ENCODE results near the gene KIF26A. TPM values are rescaled to one million over a fixed set of nuclear protein-coding genes. Genes with fewer than 3 reads are reported as not detected.

Gene KIF26A
- 68.2 and 72.1 TPM in 2 replicates for total RNA-seq (2014; rRNA removed; shearing (Covaris generic))

DNA sequence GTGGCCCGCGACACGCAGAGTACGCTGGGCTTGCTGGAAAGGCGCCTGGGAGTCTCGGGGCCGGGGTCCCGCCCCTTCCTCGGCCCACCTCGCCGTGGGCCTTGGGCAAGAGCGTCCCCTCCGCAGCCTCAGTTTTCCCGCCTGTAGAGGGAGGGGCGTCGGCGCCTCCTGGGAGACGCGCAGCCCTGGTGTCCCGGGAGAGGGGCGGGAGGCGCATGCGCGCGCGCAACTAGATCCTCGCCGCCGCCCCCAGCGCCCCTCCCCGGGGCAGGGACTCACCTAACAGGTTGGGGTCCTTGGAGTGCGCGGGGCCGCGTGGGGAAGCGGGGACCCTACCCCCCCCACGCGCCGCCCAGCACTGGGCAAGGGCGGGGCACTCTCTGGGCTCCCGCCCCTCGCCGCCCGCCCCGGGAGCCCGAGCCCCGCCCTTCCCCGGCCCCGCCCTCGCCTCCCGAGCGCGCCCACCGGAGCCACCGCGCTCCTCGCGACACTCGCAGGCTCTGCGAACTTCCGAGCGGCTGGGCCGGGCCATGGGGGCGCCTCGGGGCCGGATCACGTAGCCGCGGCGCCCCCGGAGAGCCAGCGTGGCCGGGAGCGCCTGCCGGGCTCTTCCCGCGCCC is at the start of gene KIF26A:
TSS of gene KIF26A (plus strand) at position 490 of the 620 bp plus-strand sequence. CDS start 136 bp downstream, outside the sequence.
- Histone ChIP-seq H3K27me3 (no peaks in the 10 kb centered on the region), H3K4me3 (peak within 1 kb of the TSS; percentile 79), H3K36me3 (0 out of 2 replicates have a peak, but pooled peaks cover 2% of the 10 kb centered on the region), H3K27ac (peak within 1 kb of the TSS; percentile 65), H3K9me3 (replicated peaks) (no peaks in the 10 kb centered on the region), H3K4me1 (peaks cover 13% of the 10 kb centered on the region; the same call in 1 of the 2 replicates)
- DNase-seq = peak; percentile 91 to 92

- DNase-seq = no peak
- no peaks in the 10 kb centered on the region for H3K27me3 ChIP-seq
These were observed 48.2 kb upstream of the KIF26A start for GRCh38 chr14:104090071-104090748.

GRCh38 chr14:104091061-104091926 is 47.1 kb upstream of the KIF26A start:
- peak overlapping the region; percentile 60; the same call in 1 of the 2 replicates for H3K27ac ChIP-seq
- peaks cover 42% of the 10 kb centered on the region for H3K4me1 ChIP-seq
- 0 out of 2 replicates have a peak, but pooled peaks cover 4% of the 10 kb centered on the region for H3K9me3 ChIP-seq (replicated peaks)
- peak overlapping the region; percentile 19 for H3K4me3 ChIP-seq
- DNase-seq = peak; percentile 83 to 85
- H3K36me3 ChIP-seq = no peaks in the 10 kb centered on the region
- no peaks in the 10 kb centered on the region for H3K27me3 ChIP-seq

More at GRCh38 chr14:104090071-104090748, 48.2 kb upstream of the KIF26A start:
- Histone ChIP-seq H3K27ac (no peak overlapping the region), H3K4me1 (peaks cover 42% of the 10 kb centered on the region), H3K9me3 (replicated peaks) (peaks cover 4% of the 10 kb centered on the region; the same call in 1 of the 2 replicates), H3K36me3 (no peaks in the 10 kb centered on the region), H3K4me3 (no peak overlapping the region)

GRCh38 chr14:104091927-104092771 is 46.2 kb upstream of the KIF26A start:
- DNase-seq = no peak
- H3K9me3 ChIP-seq (replicated peaks) = 0 out of 2 replicates have a peak, but pooled peaks cover 4% of the 10 kb centered on the region
- no peaks in the 10 kb centered on the region for H3K27me3 ChIP-seq
- peaks cover 39% of the 10 kb centered on the region for H3K4me1 ChIP-seq
- peak overlapping the region; percentile 19; the same call in 1 of the 2 replicates for H3K4me3 ChIP-seq
- H3K36me3 ChIP-seq = no peaks in the 10 kb centered on the region
- no peak overlapping the region; the same call in 1 of the 2 replicates for H3K27ac ChIP-seq

DNA sequence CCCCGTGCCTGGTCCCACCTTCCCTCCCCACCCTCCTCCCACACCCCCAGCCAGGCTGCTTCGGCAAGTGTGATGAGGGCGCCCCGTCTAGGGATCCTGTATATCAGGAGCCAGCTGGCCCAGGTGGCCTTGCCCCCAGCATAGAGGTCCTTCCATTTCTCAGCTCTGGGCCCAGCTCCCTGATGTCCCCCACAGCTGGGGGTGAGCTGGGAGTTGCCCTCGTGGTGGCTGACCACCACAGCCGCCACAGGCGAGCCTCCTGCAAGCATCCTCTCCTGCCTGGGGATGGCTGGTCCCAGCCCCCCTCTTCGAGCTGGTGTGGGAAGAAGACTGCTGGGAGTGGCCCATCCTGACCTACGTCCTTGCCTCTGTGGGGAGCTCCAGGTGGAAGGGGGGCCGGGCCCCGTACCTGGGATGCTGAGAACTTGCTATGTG is 45.4 kb upstream of the KIF26A start:
- no peak for DNase-seq
- H3K4me3 ChIP-seq = no peak overlapping the region
- no peaks in the 10 kb centered on the region for H3K36me3 ChIP-seq
- H3K27me3 ChIP-seq = no peaks in the 10 kb centered on the region
- peaks cover 31% of the 10 kb centered on the region for H3K4me1 ChIP-seq
- 0 out of 2 replicates have a peak, but pooled peaks cover 4% of the 10 kb centered on the region for H3K9me3 ChIP-seq (replicated peaks)
- no peak overlapping the region for H3K27ac ChIP-seq

DNA sequence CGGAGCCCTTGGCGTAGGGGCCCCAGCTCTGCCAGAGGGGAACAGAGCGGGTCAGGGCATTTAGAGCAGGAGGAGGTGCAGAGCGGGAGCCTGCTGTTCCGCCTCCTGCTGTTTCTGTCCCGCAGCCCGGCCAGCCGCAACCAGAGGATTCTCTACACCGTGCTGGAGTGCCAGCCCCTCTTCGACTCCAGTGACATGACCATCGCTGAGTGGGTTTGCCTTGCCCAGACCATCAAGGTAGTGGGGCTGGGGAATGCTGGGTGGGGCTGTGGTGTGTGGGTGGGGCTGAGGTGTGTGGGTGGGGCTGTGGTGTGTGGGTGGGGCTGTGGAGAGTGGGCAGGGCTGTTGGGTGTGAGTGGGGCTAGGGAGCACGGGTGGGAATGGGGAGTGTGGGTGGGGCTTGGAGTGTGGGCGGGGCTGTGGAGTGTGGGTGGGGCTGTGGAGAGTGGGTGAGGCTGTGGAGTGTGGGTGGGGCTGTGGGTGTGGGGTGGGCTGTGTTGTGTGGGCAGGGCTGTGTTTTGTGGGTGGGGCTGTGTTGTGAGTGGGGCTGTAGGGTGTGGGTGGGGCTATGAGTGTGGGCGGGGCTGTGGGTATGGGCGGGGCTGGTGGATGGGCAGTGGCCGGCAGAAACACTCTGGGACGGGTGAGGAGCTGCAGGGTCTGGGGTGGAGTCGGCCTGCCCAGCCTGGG is 44.9 kb upstream of the KIF26A start:
- H3K4me1 ChIP-seq = peaks cover 26% of the 10 kb centered on the region
- no peak overlapping the region for H3K27ac ChIP-seq
- H3K36me3 ChIP-seq = no peaks in the 10 kb centered on the region
- DNase-seq = peak in 1 of 2 experiments; percentile 40
- H3K4me3 ChIP-seq = no peak overlapping the region
- no peaks in the 10 kb centered on the region for H3K27me3 ChIP-seq
- H3K9me3 ChIP-seq (replicated peaks) = 0 out of 2 replicates have a peak, but pooled peaks cover 4% of the 10 kb centered on the region

DNA sequence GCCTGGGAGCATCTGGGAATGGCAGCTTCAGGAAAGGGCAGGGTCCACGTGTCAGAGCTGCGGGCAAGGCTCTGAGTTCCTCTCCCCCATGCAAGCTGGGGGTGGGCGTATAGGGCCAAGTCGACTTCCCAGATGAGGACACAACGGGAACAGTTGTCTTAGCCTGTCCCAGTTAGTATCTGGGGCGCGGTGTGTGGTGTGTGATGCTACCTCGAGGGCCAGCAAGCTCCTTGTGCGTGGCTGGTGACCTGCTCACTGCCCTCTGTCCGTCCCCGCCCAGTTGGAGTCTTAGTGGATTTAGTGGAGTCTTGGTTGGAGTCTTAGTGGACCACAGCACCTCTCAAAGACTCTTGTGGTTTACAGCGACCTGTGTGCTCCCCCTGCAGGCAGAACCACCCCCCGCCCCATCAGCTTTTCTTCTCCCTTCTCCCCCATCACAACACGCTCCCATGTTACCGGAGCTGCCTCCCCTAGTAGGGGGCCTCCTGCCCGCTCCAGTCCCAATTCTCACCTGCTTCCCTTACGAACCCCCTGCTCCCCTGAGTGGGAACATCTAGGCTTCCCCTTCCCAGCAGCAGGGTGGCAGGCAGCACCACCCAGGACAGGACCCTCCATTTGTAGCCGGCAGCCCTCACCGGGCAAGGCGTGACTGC is 44.2 kb upstream of the KIF26A start:
- H3K27ac ChIP-seq = no peak overlapping the region
- H3K4me3 ChIP-seq = no peak overlapping the region
- no peak for DNase-seq

GRCh38 chr14:104094709-104095425 is 43.5 kb upstream of the KIF26A start:
- Histone ChIP-seq H3K36me3 (no peaks in the 10 kb centered on the region), H3K4me1 (peaks cover 32% of the 10 kb centered on the region), H3K9me3 (replicated peaks) (0 out of 2 replicates have a peak, but pooled peaks cover 4% of the 10 kb centered on the region), H3K4me3 (no peak overlapping the region), H3K27me3 (no peaks in the 10 kb centered on the region), H3K27ac (no peak overlapping the region)
- DNase-seq = peak; percentile 62 to 78

More for the DNA sequence above, 44.2 kb upstream of the KIF26A start:
- Histone ChIP-seq H3K27me3 (no peaks in the 10 kb centered on the region), H3K9me3 (replicated peaks) (0 out of 2 replicates have a peak, but pooled peaks cover 4% of the 10 kb centered on the region), H3K4me1 (peaks cover 25% of the 10 kb centered on the region), H3K36me3 (no peaks in the 10 kb centered on the region)

DNA sequence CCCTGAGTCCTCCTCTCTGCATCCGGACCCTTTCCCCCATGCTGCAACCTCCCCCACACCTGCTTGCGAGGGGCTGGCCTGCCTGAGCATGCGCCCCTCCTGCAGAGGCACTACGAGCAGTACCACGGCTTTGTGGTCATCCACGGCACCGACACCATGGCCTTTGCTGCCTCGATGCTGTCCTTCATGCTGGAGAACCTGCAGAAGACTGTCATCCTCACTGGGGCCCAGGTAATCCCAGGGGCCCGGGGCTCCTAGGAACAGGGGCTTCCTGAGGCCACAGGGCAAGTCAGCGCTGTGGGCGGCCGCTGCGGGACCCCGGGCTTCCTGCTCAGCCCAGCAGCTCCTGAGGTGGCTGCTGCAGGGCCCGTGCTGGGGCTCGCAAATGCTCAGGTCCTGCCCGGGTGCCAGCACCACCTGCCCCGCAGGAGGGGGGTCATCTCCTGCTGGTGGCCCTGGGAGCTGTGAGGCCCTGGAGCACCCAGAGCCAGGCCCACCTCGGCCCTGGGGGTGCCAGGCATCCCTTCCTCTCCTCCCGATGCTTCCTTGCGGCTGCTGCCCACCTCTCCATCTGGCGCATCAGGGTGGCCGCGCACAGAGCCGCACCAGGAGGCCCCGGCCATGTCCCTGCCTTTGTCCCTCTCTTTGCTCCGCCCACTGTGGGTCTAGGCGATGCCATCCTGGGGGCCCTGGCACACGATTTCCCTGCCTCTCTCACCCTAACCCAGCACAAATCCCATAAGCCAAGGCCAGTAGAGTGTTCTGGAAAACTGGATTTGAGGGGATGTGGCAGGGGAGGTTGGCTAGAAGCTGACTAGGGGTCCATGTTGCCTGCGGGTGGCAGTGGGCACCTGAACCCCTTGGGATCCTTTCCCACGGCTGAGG is 42.7 kb upstream of the KIF26A start:
- DNase-seq = no peak
- H3K27me3 ChIP-seq = no peaks in the 10 kb centered on the region
- no peaks in the 10 kb centered on the region for H3K9me3 ChIP-seq (replicated peaks)

DNA sequence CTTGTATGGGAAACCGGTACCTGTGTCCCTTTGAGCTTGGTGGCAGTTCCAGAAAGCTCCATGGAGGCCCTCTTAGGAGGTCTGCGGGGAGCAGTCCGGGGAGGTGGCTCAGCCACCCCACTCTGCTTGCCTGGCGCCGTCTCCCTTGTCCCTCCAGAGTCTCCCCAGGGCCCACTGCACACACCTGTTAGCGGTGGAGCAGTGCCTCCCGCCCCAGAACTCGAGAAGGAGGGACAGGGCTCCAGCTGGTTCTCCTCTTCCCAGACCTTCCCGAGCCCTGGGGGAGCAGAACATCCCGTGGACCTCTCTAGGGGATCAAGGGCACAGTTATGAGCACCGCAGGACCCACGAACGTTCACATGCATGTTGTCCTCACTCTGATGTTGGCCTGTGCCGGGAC is 42.1 kb upstream of the KIF26A start:
- Histone ChIP-seq H3K36me3 (no peaks in the 10 kb centered on the region), H3K9me3 (replicated peaks) (no peaks in the 10 kb centered on the region), H3K4me1 (peaks cover 23% of the 10 kb centered on the region), H3K27ac (no peak overlapping the region), H3K27me3 (no peaks in the 10 kb centered on the region), H3K4me3 (no peak overlapping the region)
- no peak for DNase-seq

More for the DNA sequence above, 42.7 kb upstream of the KIF26A start:
- Histone ChIP-seq H3K27ac (no peak overlapping the region), H3K4me1 (peaks cover 28% of the 10 kb centered on the region), H3K36me3 (no peaks in the 10 kb centered on the region), H3K4me3 (no peak overlapping the region)

DNA sequence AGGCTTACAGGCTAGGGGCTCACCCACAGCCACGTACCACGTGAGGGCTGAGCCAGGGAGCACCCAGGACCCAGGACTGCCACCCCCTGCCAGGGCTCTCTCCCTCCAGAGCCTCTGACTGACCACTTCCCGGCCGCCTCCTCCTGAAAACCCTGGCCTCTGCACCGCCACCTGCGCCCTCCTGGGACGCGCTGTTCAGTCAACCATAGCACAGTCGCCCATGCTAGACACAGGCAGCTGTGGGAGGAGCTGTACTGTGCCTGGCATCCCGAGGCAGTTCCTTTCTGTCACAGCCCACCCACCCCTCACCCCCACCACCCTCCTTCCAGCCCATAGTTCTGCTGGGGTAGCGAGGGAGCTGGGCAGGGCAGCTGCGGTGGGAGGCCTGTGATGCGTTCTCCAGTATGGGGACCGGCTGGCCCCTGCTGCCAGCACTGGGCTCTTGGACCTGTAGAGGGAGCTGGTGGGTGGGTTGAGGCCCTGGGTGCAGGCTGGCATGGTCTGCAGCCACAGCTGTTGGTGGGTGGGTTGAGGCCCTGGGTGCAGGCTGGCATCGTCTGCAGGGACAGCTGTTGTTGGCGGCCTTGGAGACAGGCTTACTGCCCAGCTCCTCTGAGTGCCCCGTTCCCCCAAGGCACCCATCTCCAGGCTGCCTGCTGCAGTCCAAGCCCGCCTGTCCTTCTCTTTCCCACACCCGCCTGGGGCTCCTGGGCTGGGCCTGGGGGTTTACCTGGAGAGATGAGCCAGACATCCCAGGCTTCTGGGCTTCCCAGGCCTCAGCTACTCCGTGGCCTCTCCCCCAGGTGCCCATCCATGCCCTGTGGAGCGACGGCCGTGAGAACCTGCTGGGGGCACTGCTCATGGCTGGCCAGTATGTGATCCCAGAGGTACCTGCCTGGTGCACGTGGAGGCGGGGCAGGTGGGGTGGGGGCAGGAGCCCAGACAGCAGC is 41.4 kb upstream of the KIF26A start:
- no peak for DNase-seq
- H3K4me1 ChIP-seq = peaks cover 19% of the 10 kb centered on the region

More for the DNA sequence above, 41.4 kb upstream of the KIF26A start:
- no peaks in the 10 kb centered on the region for H3K9me3 ChIP-seq (replicated peaks)
- H3K27me3 ChIP-seq = no peaks in the 10 kb centered on the region
- H3K27ac ChIP-seq = no peak overlapping the region
- no peaks in the 10 kb centered on the region for H3K36me3 ChIP-seq
- no peak overlapping the region for H3K4me3 ChIP-seq

Data from SJCRH30 (cell line).